ENCODE results near the gene RIC1.
"Not testable (repeated sequence)": the region's sequence is repeated elsewhere in the genome, so short reads cannot be mapped to it uniquely, and the experiment has no call there.

RIC1 gene

GRCh38 chr9:5793812-5794211, 164.9 kb downstream of the RIC1 start:
- DNase-seq, result peak in 1 of 2 donors; percentile 6

DNA sequence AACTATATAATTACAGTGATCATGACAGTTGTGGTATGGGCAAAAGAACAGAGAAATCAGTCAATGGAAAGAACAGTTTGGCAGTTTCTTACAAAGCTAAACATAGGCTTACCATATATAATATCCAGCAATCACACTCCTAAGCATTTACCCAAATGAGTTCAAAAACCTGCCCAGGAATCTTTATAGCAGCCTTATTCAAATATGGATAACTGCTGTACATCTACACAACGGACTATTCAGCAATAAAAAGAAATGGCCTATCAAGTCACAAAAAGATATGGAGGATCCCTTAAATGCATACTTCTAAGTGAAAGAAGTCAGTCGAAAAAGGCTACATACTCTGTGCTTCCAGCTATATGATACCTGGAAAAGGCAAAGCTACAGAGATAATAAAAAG, 167.4 kb downstream of the RIC1 start:
- no peak for DNase-seq

DNA sequence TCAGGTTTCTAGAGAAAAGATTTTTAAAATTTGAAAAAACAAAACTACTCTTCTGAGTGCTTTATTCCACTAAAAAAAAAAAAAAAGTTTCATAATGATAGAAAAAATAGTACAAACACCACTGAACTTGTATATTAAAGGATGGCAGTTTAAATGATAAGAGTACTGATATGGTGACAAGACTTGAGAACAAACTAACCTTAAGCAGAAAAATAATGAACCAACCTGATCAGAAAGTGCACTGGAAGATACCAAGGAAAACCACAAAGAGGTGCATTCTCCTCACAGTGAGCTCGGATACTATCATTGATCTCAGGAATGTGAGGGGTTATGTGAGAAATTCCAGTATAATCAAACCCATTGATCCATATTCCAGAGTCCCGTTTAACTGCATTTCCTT, 169.7 kb downstream of the RIC1 start:
- no peak for DNase-seq

- DNase-seq, result peak in 1 of 2 donors; percentile 20
Measured at GRCh38 chr9:5799314-5799713, 170.4 kb downstream of the RIC1 start.

DNA sequence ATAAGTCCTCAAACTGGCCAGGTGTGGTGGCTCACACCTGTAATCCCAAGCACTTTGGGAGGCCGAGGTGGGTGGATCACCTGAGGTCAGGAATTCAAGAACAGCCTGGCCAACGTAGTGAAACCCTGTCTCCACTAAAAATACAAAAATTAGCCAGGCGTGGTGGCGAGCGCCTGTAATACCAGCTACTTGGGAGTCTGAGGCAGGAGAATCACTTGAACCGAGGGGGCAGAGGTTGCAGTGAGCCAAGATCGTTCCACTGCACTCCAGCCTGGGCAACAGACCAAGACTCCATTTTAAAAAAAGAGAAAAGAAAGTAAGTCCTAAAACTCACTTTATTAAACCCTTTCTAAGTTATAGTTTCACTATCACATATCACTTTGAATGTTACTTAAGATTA, 171.5 kb downstream of the RIC1 start:
- DNase-seq, result not testable (repeated sequence)

DNA sequence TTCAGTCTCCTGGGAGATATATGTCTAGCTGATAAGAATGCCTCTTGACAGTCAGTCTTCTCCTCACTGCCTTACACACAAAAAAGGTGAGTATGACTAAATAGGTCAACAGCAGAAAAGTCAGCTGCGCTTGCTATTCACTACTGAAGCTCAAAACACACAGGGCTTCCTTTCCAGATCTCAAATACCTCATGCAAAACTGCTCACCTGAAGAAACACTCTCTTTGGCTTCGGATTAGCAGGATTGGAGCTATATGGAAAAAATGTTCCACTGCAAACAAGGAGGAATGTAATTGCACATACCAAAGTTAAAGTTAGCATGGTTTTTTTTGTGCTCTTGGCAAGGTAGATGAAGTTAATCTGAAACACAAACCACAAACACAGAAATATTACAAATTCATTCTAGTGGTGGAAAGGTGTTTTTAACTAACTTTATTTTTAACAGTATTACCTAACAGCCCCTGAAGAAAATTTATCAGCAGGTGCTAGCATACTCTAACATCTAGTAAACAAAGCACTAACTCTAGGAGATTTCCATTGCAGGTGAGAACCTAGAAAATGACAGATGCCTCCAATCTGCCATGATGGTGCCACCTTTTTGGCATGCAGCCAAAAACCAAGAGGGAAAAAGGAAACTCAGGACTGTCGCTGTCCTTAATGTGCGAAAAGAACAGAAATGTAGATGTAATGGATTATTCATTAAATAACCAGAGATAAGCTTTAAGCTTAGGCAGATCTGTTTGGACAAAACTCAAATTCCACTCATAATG, 172.2 kb downstream of the RIC1 start:
- no peak for DNase-seq

DNA sequence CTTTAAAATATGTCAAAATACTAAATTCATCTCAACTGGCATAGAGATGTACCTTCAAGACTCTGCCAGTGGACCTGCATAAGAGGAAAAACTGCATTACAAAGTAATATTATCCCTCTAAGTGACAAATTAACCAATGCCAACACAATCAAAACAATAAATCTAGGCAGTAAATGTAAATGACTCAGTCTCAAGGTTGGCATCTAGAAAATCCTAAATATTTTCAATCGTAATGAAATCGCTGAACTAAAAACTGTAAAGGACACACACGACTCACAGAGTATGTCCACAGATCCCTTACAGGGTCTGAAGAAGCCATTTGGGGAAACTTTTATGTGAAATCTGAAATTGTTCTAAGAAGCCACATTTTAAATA, 172.8 kb downstream of the RIC1 start:
- no peak for DNase-seq

GRCh38 chr9:5805478-5805877, 176.6 kb downstream of the RIC1 start:
- no peak for DNase-seq

- DNase-seq, result no peak
Measured at GRCh38 chr9:5811751-5812150, 182.8 kb downstream of the RIC1 start.

DNA sequence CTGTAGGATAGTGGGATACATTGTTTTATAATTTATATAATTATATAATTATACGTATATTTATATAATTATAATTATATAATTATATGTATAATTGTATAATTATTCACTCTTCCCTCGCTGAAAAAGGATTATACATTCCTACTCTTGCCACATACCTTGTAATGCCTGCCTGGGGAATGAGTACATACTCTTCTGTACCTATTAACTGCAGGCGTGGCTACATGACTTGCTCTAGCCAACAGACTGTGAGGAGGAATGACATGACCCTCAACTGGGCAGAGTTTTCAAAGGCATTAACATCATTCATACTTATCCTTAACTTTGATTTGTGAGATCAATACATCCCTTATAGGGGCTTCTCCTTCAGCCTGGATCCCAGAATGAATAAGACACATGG, 184.9 kb downstream of the RIC1 start:
- no peak for DNase-seq

- DNase-seq, result no peak
Measured at GRCh38 chr9:5815461-5815860, 186.6 kb downstream of the RIC1 start.

- no peak for DNase-seq
Measured at GRCh38 chr9:5817862-5818261, 189.0 kb downstream of the RIC1 start.

DNA sequence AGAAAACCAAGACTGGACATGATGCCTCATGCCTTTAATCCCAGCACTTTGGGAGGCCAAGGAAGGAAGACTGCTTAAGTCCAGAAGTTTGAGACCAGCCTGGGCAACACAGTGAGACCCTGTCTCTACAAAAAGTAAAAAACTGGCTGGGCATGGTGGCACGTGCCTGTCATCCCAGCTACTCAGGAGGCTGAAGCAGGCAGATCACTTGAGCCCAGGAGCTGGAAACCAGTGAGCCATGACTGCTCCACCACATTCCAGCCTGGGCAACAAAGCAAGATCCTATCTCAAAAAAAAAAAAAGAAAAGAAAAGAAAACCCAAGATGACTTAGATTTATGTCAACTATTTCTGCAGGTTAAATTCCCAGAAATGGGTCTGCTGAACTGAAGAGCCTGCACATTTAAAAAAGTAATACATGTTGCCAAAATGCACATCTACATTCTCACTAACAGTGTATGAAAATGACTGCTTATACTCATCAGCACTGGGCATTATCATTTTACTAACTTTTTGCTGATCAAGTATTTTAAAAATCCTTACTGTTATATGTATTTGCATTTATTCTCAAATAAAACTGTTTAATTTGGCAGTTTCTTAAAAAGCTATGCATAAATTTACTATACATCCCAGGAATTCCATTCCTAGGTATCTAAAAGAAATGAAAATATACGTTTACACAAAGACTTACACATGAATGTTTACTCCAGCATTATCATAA, 189.7 kb downstream of the RIC1 start:
- DNase-seq, result no peak

GRCh38 chr9:5819174-5819573, 190.3 kb downstream of the RIC1 start:
- no peak for DNase-seq

- DNase-seq, result no peak
Measured at GRCh38 chr9:5820425-5820824, 191.5 kb downstream of the RIC1 start.

GRCh38 chr9:5825223-5825622, 196.3 kb downstream of the RIC1 start:
- no peak for DNase-seq

Measured in CD4-positive, alpha-beta T cell treated with Interleukin-1 beta for 1 hour (primary cell).